Activated gamma-delta T cell treated with Interleukin-2 at 50 U/mL for 16 hours (primary cell): ENCODE measurements around the gene AGFG2.
"Not testable (repeated sequence)": the region's sequence is repeated elsewhere in the genome, so short reads cannot be mapped to it uniquely, and the experiment has no call there.

Experiments used
- DNase-seq: peaks from one replicate; pipeline ENCODE4 v3.0.0-alpha.2; 2020

Gene AGFG2

GRCh38 chr7:100538654-100539435, at the start of gene AGFG2:
Gene AGFG2 (plus strand): TSS chr7:100539203. CDS start chr7:100539347, 144 bp downstream.
- DNase-seq: peak; percentile 100

GRCh38 chr7:100489824-100490223, 49.2 kb upstream of the AGFG2 start:
- DNase-seq: no peak

- no peak for DNase-seq
Observed at GRCh38 chr7:100490483-100491191, 48.4 kb upstream of the AGFG2 start.

GRCh38 chr7:100491192-100491578, 47.8 kb upstream of the AGFG2 start:
- no peak for DNase-seq

GRCh38 chr7:100492738-100493475, 46.1 kb upstream of the AGFG2 start:
- no peak for DNase-seq

GRCh38 chr7:100493476-100494264, 45.3 kb upstream of the AGFG2 start:
- DNase-seq: peak; percentile 58

GRCh38 chr7:100496509-100496908, 42.5 kb upstream of the AGFG2 start:
- DNase-seq: no peak

GRCh38 chr7:100500743-100501142, 38.3 kb upstream of the AGFG2 start:
- DNase-seq: not testable (repeated sequence)

GRCh38 chr7:100504031-100504430, 35.0 kb upstream of the AGFG2 start:
- not testable (repeated sequence) for DNase-seq

GRCh38 chr7:100504887-100505611, 34.0 kb upstream of the AGFG2 start:
- no peak for DNase-seq

GRCh38 chr7:100506356-100506923, 32.6 kb upstream of the AGFG2 start:
- no peak for DNase-seq

- no peak for DNase-seq
Observed at GRCh38 chr7:100509231-100509630, 29.8 kb upstream of the AGFG2 start.

- DNase-seq: no peak
Observed at GRCh38 chr7:100510437-100511239, 28.4 kb upstream of the AGFG2 start.

- DNase-seq: no peak
Observed at GRCh38 chr7:100513212-100513810, 25.7 kb upstream of the AGFG2 start.

- DNase-seq: no peak
Observed at GRCh38 chr7:100515072-100515532, 23.9 kb upstream of the AGFG2 start.

- DNase-seq: peak; percentile 61
Observed at GRCh38 chr7:100516135-100516812, 22.7 kb upstream of the AGFG2 start.

GRCh38 chr7:100517305-100517704, 21.7 kb upstream of the AGFG2 start:
- DNase-seq: no peak

- DNase-seq: no peak
Observed at GRCh38 chr7:100519580-100519979, 19.4 kb upstream of the AGFG2 start.

- no peak for DNase-seq
Observed at GRCh38 chr7:100520138-100520537, 18.9 kb upstream of the AGFG2 start.

- DNase-seq: no peak
Observed at GRCh38 chr7:100521076-100521475, 17.9 kb upstream of the AGFG2 start.
